ENCODE measurements around the gene RAB33A. TPM values are rescaled to one million over a fixed set of nuclear protein-coding genes. Genes with fewer than 3 reads are reported as not detected.
"Not testable (repeated sequence)": the region's sequence is repeated elsewhere in the genome, so short reads cannot be mapped to it uniquely, and the experiment has no call there.

RAB33A gene
- total RNA-seq, 1 donor from 2014 or later = 13.3 TPM

DNA sequence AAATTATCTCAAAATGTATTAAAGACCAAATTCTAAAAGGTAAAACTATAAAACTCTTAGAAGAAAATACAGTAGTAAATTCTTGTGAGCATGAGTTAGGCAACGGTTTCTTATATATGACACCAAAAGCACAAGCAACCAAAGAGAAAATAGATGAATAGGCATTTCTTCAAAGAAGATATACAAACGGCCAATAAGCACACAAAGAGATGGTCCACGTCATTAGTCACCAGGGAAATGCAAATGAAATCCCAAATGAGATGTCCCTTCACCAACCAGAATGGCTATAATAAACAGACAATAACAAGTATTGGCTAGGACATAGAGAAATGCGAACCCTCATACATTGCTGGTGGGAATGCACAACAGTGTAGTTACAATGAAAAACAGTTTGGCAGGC lies 44.6 kb downstream of the RAB33A start:
- Mint-ChIP-seq H3K27ac (ENCODE audit: unreplicated experiment) (no peak overlapping the region), H3K27me3 (ENCODE audit: unreplicated experiment) (no peaks in the 10 kb centered on the region), H3K9me3 (ENCODE audit: unreplicated experiment) (no peaks in the 10 kb centered on the region), H3K4me1 (ENCODE audit: low read depth, unreplicated experiment) (no peaks in the 10 kb centered on the region), H3K4me3 (ENCODE audit: unreplicated experiment) (no peak overlapping the region), H3K36me3 (ENCODE audit: unreplicated experiment) (no peaks in the 10 kb centered on the region)
- no peak for DNase-seq
- TF ChIP-seq, protein P1, sequence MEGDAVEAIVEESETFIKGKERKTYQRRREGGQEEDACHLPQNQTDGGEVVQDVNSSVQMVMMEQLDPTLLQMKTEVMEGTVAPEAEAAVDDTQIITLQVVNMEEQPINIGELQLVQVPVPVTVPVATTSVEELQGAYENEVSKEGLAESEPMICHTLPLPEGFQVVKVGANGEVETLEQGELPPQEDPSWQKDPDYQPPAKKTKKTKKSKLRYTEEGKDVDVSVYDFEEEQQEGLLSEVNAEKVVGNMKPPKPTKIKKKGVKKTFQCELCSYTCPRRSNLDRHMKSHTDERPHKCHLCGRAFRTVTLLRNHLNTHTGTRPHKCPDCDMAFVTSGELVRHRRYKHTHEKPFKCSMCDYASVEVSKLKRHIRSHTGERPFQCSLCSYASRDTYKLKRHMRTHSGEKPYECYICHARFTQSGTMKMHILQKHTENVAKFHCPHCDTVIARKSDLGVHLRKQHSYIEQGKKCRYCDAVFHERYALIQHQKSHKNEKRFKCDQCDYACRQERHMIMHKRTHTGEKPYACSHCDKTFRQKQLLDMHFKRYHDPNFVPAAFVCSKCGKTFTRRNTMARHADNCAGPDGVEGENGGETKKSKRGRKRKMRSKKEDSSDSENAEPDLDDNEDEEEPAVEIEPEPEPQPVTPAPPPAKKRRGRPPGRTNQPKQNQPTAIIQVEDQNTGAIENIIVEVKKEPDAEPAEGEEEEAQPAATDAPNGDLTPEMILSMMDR (IDR thresholded peaks at IDR 0.05; ENCODE audit: partially characterized antibody, unreplicated experiment) = no peak

DNA sequence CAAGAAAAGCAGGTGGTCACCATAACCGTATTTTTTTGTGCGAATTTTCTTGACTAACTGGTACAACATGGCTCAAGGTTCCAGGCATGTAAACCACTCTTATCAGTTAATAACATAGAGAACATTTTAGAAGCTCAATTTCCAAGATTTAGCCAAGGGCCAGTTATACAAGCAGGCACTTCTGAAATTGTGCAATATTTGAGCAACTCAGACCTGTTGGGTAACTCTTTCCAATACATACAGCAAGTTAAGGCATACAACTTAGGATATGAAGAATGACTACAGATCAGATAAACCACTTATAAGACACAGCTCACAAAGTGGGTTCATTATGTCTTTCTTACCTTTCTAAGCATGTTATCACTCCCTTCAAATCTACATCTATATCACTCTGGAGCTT lies 53.0 kb downstream of the RAB33A start:
- TF ChIP-seq, protein P1 (IDR thresholded peaks at IDR 0.05; ENCODE audit: partially characterized antibody, unreplicated experiment) = no peak
- H3K27me3 Mint-ChIP-seq (ENCODE audit: unreplicated experiment) = no peaks in the 10 kb centered on the region
- no peak for DNase-seq
- no peak overlapping the region for H3K27ac Mint-ChIP-seq (ENCODE audit: unreplicated experiment)
- H3K4me3 Mint-ChIP-seq (ENCODE audit: unreplicated experiment) = no peak overlapping the region
- H3K9me3 Mint-ChIP-seq (ENCODE audit: unreplicated experiment) = no peaks in the 10 kb centered on the region
- H3K36me3 Mint-ChIP-seq (ENCODE audit: unreplicated experiment) = no peaks in the 10 kb centered on the region
- no peaks in the 10 kb centered on the region for H3K4me1 Mint-ChIP-seq (ENCODE audit: low read depth, unreplicated experiment)

DNA sequence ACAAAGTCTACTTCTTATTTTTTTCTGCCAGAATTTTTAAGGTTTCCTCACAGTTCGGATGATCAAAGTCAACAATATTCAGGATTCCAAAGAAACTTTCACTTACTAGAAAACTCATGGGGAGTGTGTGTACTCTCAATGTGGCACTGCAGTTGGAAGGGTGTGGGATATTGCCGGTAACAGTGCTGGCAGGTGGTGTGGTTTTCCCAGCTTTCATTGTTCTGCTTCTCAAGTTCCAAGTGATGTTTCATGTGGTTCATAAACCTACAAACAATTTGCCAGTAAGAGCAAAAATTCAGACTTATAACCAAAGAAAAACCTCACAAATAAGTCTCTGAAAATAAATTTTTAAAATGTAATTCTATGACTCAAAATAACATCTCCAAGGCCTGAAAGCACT lies 57.1 kb downstream of the RAB33A start:
- no peaks in the 10 kb centered on the region for H3K36me3 Mint-ChIP-seq (ENCODE audit: unreplicated experiment)
- H3K4me1 Mint-ChIP-seq (ENCODE audit: low read depth, unreplicated experiment) = no peaks in the 10 kb centered on the region
- no peaks in the 10 kb centered on the region for H3K27me3 Mint-ChIP-seq (ENCODE audit: unreplicated experiment)
- no peak for DNase-seq
- H3K4me3 Mint-ChIP-seq (ENCODE audit: unreplicated experiment) = no peak overlapping the region
- TF ChIP-seq, protein P1 (IDR thresholded peaks at IDR 0.05; ENCODE audit: partially characterized antibody, unreplicated experiment) = no peak
- H3K27ac Mint-ChIP-seq (ENCODE audit: unreplicated experiment) = no peak overlapping the region
- H3K9me3 Mint-ChIP-seq (ENCODE audit: unreplicated experiment) = no peaks in the 10 kb centered on the region

DNA sequence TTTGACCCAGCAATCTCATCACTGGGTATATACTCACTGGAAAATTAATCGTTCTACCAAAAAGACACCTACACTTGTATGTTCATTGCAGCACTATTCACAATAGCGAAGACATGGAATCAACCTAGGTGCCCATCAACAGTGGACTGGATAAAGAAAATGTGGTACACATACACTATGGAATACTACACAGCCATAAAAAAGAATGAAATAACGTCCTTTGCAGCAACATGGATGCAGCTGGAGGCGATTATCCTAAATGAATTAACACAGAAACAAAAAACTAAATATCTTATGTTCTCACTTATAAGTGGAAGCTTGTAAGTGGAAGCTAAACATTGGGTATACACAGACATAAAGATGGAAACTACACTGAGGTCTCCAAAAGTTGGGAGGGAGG lies 59.4 kb downstream of the RAB33A start:
- not testable (repeated sequence) for H3K9me3 Mint-ChIP-seq (ENCODE audit: unreplicated experiment); H3K4me1 Mint-ChIP-seq (ENCODE audit: low read depth, unreplicated experiment); H3K36me3 Mint-ChIP-seq (ENCODE audit: unreplicated experiment); H3K4me3 Mint-ChIP-seq (ENCODE audit: unreplicated experiment); H3K27me3 Mint-ChIP-seq (ENCODE audit: unreplicated experiment); DNase-seq; H3K27ac Mint-ChIP-seq (ENCODE audit: unreplicated experiment)

Other genes starting within 250 kb of the RAB33A start
- gene BCORL1, start 189.3 kb upstream of the RAB33A start, total RNA-seq (ENCODE audit: unreplicated experiment) = 14.7 TPM
- gene ELF4, start 61.5 kb upstream of the RAB33A start, total RNA-seq (ENCODE audit: unreplicated experiment) = 0.10 TPM
- 29.1 TPM for gene AIFM1, start 6.1 kb upstream of the RAB33A start, total RNA-seq (ENCODE audit: unreplicated experiment)
- gene ZNF280C, start 96.9 kb downstream of the RAB33A start, total RNA-seq (ENCODE audit: unreplicated experiment) = 13.0 TPM
- 28.4 TPM for gene SLC25A14, start 168.0 kb downstream of the RAB33A start, total RNA-seq (ENCODE audit: unreplicated experiment)
- gene GPR119, start 213.7 kb downstream of the RAB33A start, total RNA-seq (ENCODE audit: unreplicated experiment) = not detected
- gene RBMX2, start 230.0 kb downstream of the RAB33A start, total RNA-seq (ENCODE audit: unreplicated experiment) = 24.3 TPM

Data from glutamatergic neuron (in vitro differentiated cells).